Stimulated activated CD8-positive, alpha-beta memory T cell treated with anti-CD3 and anti-CD28 coated beads, Interleukin-15, amount 100 ng/mL, for 48 hours (primary cell): ENCODE measurements around the gene DAZ2.
"Not testable (repeated sequence)": the region's sequence is repeated elsewhere in the genome, so short reads cannot be mapped to it uniquely, and the experiment has no call there.

Experiments
- DNase-seq, 2 donors: peaks; one replicate each; pipeline ENCODE4 v3.0.0-alpha.2; 2020; ENCODE audit warnings: low read depth in 2 of 2

The DAZ2 gene

GRCh38 chrY:23219233-23219632 is at the start of gene DAZ2:
DAZ2 (plus strand) TSS chrY:23219533; CDS start chrY:23219741, 208 bp downstream.
- DNase-seq: not testable (repeated sequence)

GRCh38 chrY:23198908-23199307 is 20.4 kb upstream of the DAZ2 start, which contains the start of gene DAZ1:
DAZ1 (minus strand) TSS chrY:23199008; CDS start chrY:23198800, 208 bp downstream.
- DNase-seq: not testable (repeated sequence)

- DNase-seq: not testable (repeated sequence)
These were observed 11.9 kb upstream of the DAZ2 start for GRCh38 chrY:23207455-23207854.

GRCh38 chrY:23209802-23210495 is 9.4 kb upstream of the DAZ2 start:
- DNase-seq: not testable (repeated sequence)

- not testable (repeated sequence) for DNase-seq
These were observed 8.7 kb upstream of the DAZ2 start for GRCh38 chrY:23210681-23211080.
